H9 (cell line): ENCODE results near the gene PPT1. TPM values are rescaled to one million over a fixed set of nuclear protein-coding genes. Genes with fewer than 3 reads are reported as not detected.

Experiments used
- DNase-seq: peaks from one replicate; pipeline ENCODE4 v3.0.0-alpha.2; 2017
- H2AFZ ChIP-seq: one replicate; pipeline ENCODE4 v1.6.1; 2013; ENCODE audit warnings: mild to moderate bottlenecking, low read length, control low read depth, moderate library complexity
- H2AK5ac ChIP-seq: 2 replicates; pipeline ENCODE4 v1.6.1; 2013; ENCODE audit warnings: low read length, control low read depth, mixed read lengths; ENCODE audit not compliant: insufficient read length
- H2BK120ac ChIP-seq: one replicate; pipeline ENCODE4 v1.6.1; 2013; ENCODE audit warnings: low read depth, mild to moderate bottlenecking, low read length, control low read depth, inconsistent platforms; ENCODE audit not compliant: poor library complexity, severe bottlenecking
- H2BK12ac ChIP-seq: 2 replicates; pipeline ENCODE4 v1.6.1; 2013; ENCODE audit warnings: low read length, control low read depth, mixed read lengths, low read depth; ENCODE audit not compliant: insufficient read length
- H2BK15ac ChIP-seq: 2 replicates; pipeline ENCODE4 v1.6.1; 2013; ENCODE audit warnings: low read depth, low read length, control low read depth
- H2BK20ac ChIP-seq: one replicate; pipeline ENCODE4 v1.6.1; 2013; ENCODE audit warnings: low read depth, mild to moderate bottlenecking, low read length, control low read depth, inconsistent platforms; ENCODE audit not compliant: poor library complexity, severe bottlenecking
- H2BK5ac ChIP-seq: 2 replicates; pipeline ENCODE4 v1.6.1; 2013; ENCODE audit warnings: low read length, control low read depth, mixed read lengths; ENCODE audit not compliant: insufficient read length
- H3K14ac ChIP-seq: 2 replicates; pipeline ENCODE4 v1.6.1; 2013; ENCODE audit warnings: low read length, control low read depth; ENCODE audit not compliant: insufficient read depth
- H3K18ac ChIP-seq: 2 replicates; pipeline ENCODE4 v1.6.1; 2013; ENCODE audit warnings: low read depth, mild to moderate bottlenecking, mixed read lengths, low read length, control low read depth; ENCODE audit not compliant: insufficient read length
- H3K23ac ChIP-seq: 2 replicates; pipeline ENCODE4 v1.6.1; 2013; ENCODE audit warnings: low read length, control low read depth, mixed read lengths, low read depth; ENCODE audit not compliant: insufficient read length
- H3K23me2 ChIP-seq: 2 replicates; pipeline ENCODE4 v1.6.1; 2013; ENCODE audit warnings: low read depth, mild to moderate bottlenecking, mixed read lengths, low read length, control low read depth; ENCODE audit not compliant: insufficient read length, poor library complexity, severe bottlenecking
- H3K27ac ChIP-seq: 2 replicates; pipeline ENCODE4 v1.5.1; 2013; ENCODE audit warnings: low read length, control low read depth, mixed read lengths, low read depth; ENCODE audit not compliant: insufficient read length
- H3K27me3 ChIP-seq: 2 replicates; pipeline ENCODE4 v1.6.1; 2013; ENCODE audit warnings: low read length, control low read depth, inconsistent platforms; ENCODE audit not compliant: insufficient read depth
- H3K4ac ChIP-seq: 2 replicates; pipeline ENCODE4 v1.6.1; 2013; ENCODE audit warnings: low read depth, mild to moderate bottlenecking, control low read depth, inconsistent platforms, low read length, moderate library complexity
- H3K4me1 ChIP-seq: 2 replicates; pipeline ENCODE4 v1.6.1; 2013; ENCODE audit warnings: low read length, control low read depth, inconsistent platforms; ENCODE audit not compliant: insufficient read depth
- H3K4me2 ChIP-seq: 2 replicates; pipeline ENCODE4 v1.6.1; 2013; ENCODE audit warnings: low read length, control low read depth, mixed read lengths; ENCODE audit not compliant: insufficient read length, insufficient read depth
- H3K56ac ChIP-seq: 2 replicates; pipeline ENCODE4 v1.6.1; 2013; ENCODE audit warnings: low read depth, mild to moderate bottlenecking, mixed read lengths, low read length, control low read depth; ENCODE audit not compliant: insufficient read length
- H3K79me1 ChIP-seq: 2 replicates; pipeline ENCODE4 v1.6.1; 2013; ENCODE audit warnings: low read depth, mild to moderate bottlenecking, moderate library complexity, low read length, control low read depth, inconsistent platforms; ENCODE audit not compliant: insufficient read depth, poor library complexity, severe bottlenecking
- H3K79me2 ChIP-seq: 2 replicates; pipeline ENCODE4 v1.6.1; 2013; ENCODE audit warnings: low read length, control low read depth, inconsistent platforms; ENCODE audit not compliant: insufficient read depth
- H3K9ac ChIP-seq: 2 replicates; pipeline ENCODE4 v1.6.1; 2013; ENCODE audit warnings: low read length, control low read depth, mixed read lengths; ENCODE audit not compliant: insufficient read length; ENCODE audit errors: extremely low read depth
- H3K9me3 ChIP-seq: one replicate; pipeline ENCODE4 v1.6.1; 2013; ENCODE audit warnings: low read depth, low read length, inconsistent platforms; ENCODE audit not compliant: control insufficient read depth
- H3T11ph ChIP-seq: one replicate; pipeline ENCODE4 v1.6.1; 2013; ENCODE audit warnings: mild to moderate bottlenecking, low read length, control low read depth, inconsistent platforms
- H4K20me1 ChIP-seq: one replicate; pipeline ENCODE4 v1.6.1; 2013; ENCODE audit not compliant: control insufficient read depth, insufficient read length, insufficient read depth
- H4K5ac ChIP-seq: 2 replicates; pipeline ENCODE4 v1.6.1; 2013; ENCODE audit warnings: low read depth, mild to moderate bottlenecking, mixed read lengths, low read length, control low read depth; ENCODE audit not compliant: insufficient read length
- H4K8ac ChIP-seq: replicated peaks from 2 replicates; pipeline ENCODE4 v1.6.1; 2013; ENCODE audit warnings: low read length, control low read depth, mixed read lengths, low read depth; ENCODE audit not compliant: insufficient read length
- H4K91ac ChIP-seq: 2 replicates; pipeline ENCODE4 v1.6.1; 2013; ENCODE audit warnings: low read depth, mild to moderate bottlenecking, moderate library complexity, mixed read lengths, low read length, control low read depth; ENCODE audit not compliant: insufficient read length
- H3K27ac Mint-ChIP-seq, 3 experiments: 2 replicates in 2 of 3; 3 replicates in 1 of 3; pipeline ENCODE4 v1.8.0; 2020 to 2021; ENCODE audit warnings: mixed read lengths in 3 of 3, mild to moderate bottlenecking in 1 of 3, moderate library complexity in 1 of 3
- H3K27me3 Mint-ChIP-seq: 2 replicates; pipeline ENCODE4 v1.8.0; 2021; ENCODE audit warnings: low read depth, mild to moderate bottlenecking, moderate library complexity, mixed read lengths
- H3K36me3 Mint-ChIP-seq, 3 experiments: 2 replicates in 2 of 3; 3 replicates in 1 of 3; pipeline ENCODE4 v1.8.0; 2020 to 2021; ENCODE audit warnings: low read depth in 3 of 3, mixed read lengths in 3 of 3; ENCODE audit not compliant: insufficient read depth in 1 of 3
- H3K4me1 Mint-ChIP-seq, 2 experiments: 2 replicates each; pipeline ENCODE4 v1.8.0; 2020; ENCODE audit warnings: mixed read lengths in 2 of 2
- H3K4me3 Mint-ChIP-seq, 2 experiments: 2 replicates in 1 of 2; 3 replicates in 1 of 2; pipeline ENCODE4 v1.8.0; 2020 to 2021; ENCODE audit warnings: mild to moderate bottlenecking in 2 of 2, mixed read lengths in 2 of 2, moderate library complexity in 1 of 2
- H3K9me3 Mint-ChIP-seq, 2 experiments: 2 replicates in 1 of 2; 3 replicates in 1 of 2; pipeline ENCODE4 v1.8.0; 2020; ENCODE audit warnings: mild to moderate bottlenecking in 2 of 2, mixed read lengths in 2 of 2, moderate library complexity in 1 of 2
- WGBS: extraction: QIAGEN DNeasy Blood & Tissue Kit; methylation state at CpG from one replicate; pipeline ENCODE4 v1.1.7; 2013; ENCODE audit warnings: missing lambda C conversion rate, low lambda C conversion rate, mixed read lengths; ENCODE audit not compliant: insufficient read length; ENCODE audit errors: extremely low coverage; 5-methylcytosine and 5-hydroxymethylcytosine counted together
- long read RNA-seq: library from polyadenylated mRNA; unstranded; transcript quantifications from one replicate; pipeline ENCODE4 v2.0.0, GENCODE V29; 2020
- total RNA-seq: library from RNA; stranded (reverse); gene quantifications from 2 replicates; pipeline ENCODE4 v1.2.1, GENCODE V29; 2021
- TF ChIP-seq, protein P1 (sequence below): fragments of 200-600 bp; sonication (generic); conservative IDR thresholded peaks from 3 replicates; pipeline ENCODE4 v1.8.0; 2021; ENCODE audit warnings: antibody characterized with exemption, mild to moderate bottlenecking

The PPT1 gene
- total RNA-seq = 104 and 109 TPM in 2 replicates
- long read RNA-seq, full-length matches to known transcripts = 1,414 of 1,447 reads
- long read RNA-seq, partial matches to known transcripts = 13 of 1,447 reads
- long read RNA-seq, other reads (novel, unspliced or antisense) = 20 of 1,447 reads

DNA sequence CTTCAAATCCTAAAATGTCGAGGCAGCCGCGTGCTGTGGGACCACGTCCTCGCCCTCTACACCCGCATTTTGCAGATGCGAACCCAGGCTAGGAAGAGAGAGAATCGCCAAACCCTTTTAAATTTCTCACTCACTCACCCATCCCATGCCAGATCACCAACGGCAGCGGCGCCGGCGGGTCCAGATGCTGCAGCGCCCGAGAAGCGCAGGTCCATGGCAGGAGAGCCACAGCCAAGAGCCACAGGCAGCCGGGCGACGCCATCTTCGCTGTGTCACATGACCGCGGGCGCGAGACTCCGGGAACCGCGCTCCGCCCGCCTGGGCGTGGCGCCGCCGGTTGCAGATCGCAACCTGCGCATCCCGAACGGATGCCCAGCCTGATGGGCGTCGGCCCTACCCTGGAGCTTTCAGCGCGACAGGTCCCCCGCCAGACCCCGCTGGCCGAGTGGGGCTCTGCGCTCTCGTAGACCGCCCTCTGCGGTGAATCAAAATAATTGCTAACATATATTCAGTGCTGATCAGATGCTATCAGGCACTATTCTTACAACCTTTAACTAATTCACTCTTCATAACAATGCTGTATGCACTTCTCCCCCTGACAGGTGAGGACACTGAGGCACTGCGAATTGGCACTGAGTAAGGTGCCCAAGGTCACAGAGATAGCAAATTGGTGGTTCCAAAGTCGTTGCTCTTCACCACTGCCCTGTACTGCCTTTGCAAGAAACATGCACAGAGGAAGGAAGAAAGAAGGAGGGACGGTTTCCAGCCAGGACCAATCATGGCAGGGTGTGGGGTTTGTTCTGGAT is at the start of gene PPT1:
PPT1 (minus strand) TSS at position 276 of the 806 bp plus-strand sequence; CDS start at position 262, 14 bp downstream.
- Histone ChIP-seq H3K56ac (no peak within 1 kb of the TSS), H2AFZ (peak within 1 kb of the TSS; percentile 99), H4K20me1 (no peaks in the 10 kb centered on the region), H3K79me2 (peaks cover 6% of the 10 kb centered on the region; the same call in 1 of the 2 replicates), H2BK5ac (no peak within 1 kb of the TSS), H2BK120ac (no peak within 1 kb of the TSS), H3K27me3 (no peaks in the 10 kb centered on the region), H2BK15ac (no peak within 1 kb of the TSS), H3T11ph (no peak within 1 kb of the TSS), H3K4ac (no peak within 1 kb of the TSS), H3K18ac (peak within 1 kb of the TSS; percentile 47), H2BK20ac (no peak within 1 kb of the TSS), H3K9me3 (no peaks in the 10 kb centered on the region), H3K27ac (no peak within 1 kb of the TSS), H3K4me1 (peaks cover 2% of the 10 kb centered on the region; the same call in 1 of the 2 replicates), H3K9ac (peak within 1 kb of the TSS; percentile 91), H3K79me1 (peaks cover 6% of the 10 kb centered on the region), H4K5ac (peak within 1 kb of the TSS; percentile 31), H3K23ac (no peak within 1 kb of the TSS), H3K23me2 (peaks cover 5% of the 10 kb centered on the region), H4K8ac (no peak within 1 kb of the TSS), H4K91ac (no peak within 1 kb of the TSS), H3K14ac (peak within 1 kb of the TSS; percentile 83), H2AK5ac (no peak within 1 kb of the TSS), H3K4me2 (peak within 1 kb of the TSS; percentile 94), H2BK12ac (no peak within 1 kb of the TSS)
- peak within 1 kb of the TSS; percentile 92 for H3K4me3 Mint-ChIP-seq
- TF ChIP-seq, protein P1, sequence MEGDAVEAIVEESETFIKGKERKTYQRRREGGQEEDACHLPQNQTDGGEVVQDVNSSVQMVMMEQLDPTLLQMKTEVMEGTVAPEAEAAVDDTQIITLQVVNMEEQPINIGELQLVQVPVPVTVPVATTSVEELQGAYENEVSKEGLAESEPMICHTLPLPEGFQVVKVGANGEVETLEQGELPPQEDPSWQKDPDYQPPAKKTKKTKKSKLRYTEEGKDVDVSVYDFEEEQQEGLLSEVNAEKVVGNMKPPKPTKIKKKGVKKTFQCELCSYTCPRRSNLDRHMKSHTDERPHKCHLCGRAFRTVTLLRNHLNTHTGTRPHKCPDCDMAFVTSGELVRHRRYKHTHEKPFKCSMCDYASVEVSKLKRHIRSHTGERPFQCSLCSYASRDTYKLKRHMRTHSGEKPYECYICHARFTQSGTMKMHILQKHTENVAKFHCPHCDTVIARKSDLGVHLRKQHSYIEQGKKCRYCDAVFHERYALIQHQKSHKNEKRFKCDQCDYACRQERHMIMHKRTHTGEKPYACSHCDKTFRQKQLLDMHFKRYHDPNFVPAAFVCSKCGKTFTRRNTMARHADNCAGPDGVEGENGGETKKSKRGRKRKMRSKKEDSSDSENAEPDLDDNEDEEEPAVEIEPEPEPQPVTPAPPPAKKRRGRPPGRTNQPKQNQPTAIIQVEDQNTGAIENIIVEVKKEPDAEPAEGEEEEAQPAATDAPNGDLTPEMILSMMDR = peak; percentile 23; the same call in 2 of the 3 replicates
- peaks cover 19% of the 10 kb centered on the region for H3K27me3 Mint-ChIP-seq
- H3K4me1 Mint-ChIP-seq = peaks cover 6 to 16% of the 10 kb centered on the region in 2 experiments
- DNase-seq = peak; percentile 88
- H3K9me3 Mint-ChIP-seq = no peaks in the 10 kb centered on the region; a peak in 2 of 5 replicates
- H3K36me3 Mint-ChIP-seq = peaks cover 5% of the 10 kb centered on the region in 3 experiments; a peak in 3 of 7 replicates
- WGBS = no CpG with 5 or more reads among the region's 51 CpGs
- H3K27ac Mint-ChIP-seq = peak within 1 kb of the TSS; percentile 78 to 95 (median 79); a peak in 5 of 7 replicates
